DMS 273 (cell line): Measurements from ENCODE around the gene NKX1-2.
"Not testable (repeated sequence)": the region's sequence is repeated elsewhere in the genome, so short reads cannot be mapped to it uniquely, and the experiment has no call there.

Experiments
- DNase-seq: peaks from one replicate; lab custom pipeline; 2025; ENCODE audit not compliant: unreplicated experiment; lab: John Stamatoyannopoulos, UW

NKX1-2 gene

DNA sequence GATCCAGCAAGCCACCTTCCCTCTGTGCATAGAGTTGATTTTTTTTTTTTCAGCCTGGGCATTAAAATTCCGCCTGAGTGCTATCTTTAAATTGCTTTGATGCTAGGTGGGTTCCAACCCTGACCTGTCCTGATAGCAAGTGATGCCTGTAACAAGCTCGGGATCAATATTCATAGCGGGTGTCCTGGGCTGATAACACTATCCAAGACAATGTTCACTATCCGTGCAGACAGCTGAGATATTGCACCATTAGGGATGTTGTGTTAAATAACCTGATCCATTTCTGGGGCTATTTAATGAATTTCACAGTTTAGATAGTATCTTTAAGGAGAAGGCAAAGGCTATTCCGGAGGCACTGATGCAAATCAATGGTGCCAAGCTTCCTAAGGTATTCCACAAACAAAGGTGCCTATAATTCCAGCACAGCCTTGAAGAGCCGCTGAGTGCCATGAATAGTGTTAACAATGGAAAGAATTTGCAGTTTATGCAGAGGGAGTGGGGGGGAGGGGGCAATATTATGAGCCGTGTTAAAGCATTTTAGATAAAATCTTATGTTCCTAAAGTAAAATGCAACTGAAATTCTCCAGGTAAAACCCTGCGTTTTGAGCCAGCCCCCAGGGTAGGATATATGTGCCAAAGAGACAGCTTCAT is 4.2 kb upstream of the NKX1-2 start:
- no peak for DNase-seq

GRCh38 chr10:124451276-124451675 is 1.4 kb upstream of the NKX1-2 start:
- DNase-seq: no peak

GRCh38 chr10:124450783-124451057 is 885 bp upstream of the NKX1-2 start:
- DNase-seq: no peak

DNA sequence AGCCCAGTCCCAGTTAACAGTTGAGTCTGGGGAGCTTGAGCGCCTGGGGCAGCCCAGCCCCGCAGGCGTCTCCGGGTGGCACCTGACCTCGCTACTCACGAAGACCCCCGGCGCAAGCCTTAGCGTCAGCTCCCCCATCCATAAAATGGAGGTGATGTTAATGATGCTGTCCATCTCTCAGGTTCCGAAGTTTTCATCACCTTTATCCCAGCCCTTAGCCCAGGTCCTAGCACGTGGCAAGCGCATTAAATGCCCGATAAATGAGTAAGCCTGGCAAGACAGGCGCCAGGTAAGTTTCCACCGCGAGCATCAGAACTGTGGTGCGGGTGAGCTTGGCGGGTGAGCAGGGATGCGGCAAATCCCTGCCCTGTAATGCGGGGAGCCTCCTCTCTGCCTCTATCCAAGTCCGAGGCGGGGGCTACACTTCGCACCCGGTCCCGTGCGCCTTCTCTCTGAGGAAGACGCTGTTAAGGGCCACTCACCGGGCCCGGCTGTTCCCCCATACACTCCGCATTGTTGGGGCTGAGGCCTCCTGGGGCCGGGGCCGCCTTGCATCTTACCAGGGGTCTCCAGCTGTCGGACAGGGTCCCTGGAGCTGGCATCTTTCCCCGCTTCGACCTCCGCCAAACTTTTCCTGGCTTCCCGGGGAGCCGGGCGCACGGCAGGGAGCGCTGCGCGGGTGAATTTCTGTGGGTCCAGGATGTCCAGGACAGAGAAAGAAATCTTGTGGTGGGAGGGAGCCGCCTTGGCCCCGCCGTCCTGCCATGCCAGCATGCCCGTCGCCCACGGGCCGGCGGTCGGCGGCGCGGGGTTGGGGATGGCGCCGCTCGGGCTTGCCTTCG is 444 bp downstream of the NKX1-2 start:
- DNase-seq: peak; percentile 24

DNA sequence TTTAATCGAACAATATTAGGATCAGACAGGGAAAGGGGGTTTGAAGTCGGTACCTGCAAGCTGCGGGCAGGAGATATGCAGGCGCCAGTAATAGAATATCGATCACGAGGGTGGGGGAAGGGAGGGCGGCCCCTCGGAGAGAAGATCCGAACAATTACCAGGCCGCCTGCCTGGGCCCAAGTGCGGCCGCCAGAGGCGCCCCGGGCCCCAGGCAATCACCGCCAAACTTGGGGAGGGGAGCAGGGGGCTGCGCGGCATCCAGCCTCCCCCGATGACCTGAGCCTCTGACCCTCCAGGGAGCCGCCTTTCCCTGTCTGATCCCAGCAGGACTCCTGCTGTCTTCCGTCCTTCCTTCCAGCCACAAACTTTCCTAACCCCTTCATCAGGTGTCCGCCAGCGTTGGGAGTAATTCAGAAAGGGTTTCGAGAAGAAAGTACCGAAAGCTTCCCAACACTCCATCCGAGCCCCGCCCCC is 1.1 kb downstream of the NKX1-2 start:
- DNase-seq: peak; percentile 26

- peak; percentile 36 for DNase-seq
Measured at GRCh38 chr10:124447751-124448466, 1.9 kb downstream of the NKX1-2 start.

GRCh38 chr10:124446830-124447750 is 2.7 kb downstream of the NKX1-2 start:
- DNase-seq: no peak

- not testable (repeated sequence) for DNase-seq
Measured at GRCh38 chr10:124441694-124442093, 8.1 kb downstream of the NKX1-2 start.

GRCh38 chr10:124436191-124436638 is 13.6 kb downstream of the NKX1-2 start:
- no peak for DNase-seq

- not testable (repeated sequence) for DNase-seq
Measured at GRCh38 chr10:124435683-124436082, 14.2 kb downstream of the NKX1-2 start.

DNA sequence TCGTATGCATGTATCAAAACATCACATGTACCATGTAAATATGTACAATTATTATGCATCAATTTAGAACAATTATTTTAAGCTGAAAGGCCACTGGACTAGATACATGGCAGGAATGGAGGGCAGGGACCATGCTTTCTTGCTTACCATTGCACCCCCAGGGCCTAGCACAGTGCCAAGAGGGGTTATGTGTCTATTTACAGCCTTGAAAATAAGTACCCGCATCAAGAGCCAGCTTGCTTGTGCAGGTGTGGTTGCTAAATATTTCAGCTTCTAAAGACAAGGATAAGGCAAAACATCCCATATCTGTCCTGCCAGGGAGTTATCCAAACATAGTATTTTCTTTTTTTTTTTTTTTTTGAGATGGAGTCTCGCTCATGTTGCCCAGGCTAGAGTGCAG is 16.4 kb downstream of the NKX1-2 start:
- no peak for DNase-seq

GRCh38 chr10:124430077-124430476 is 19.8 kb downstream of the NKX1-2 start:
- DNase-seq: no peak

- DNase-seq: no peak
Measured at GRCh38 chr10:124429576-124429975, 20.3 kb downstream of the NKX1-2 start.

GRCh38 chr10:124428207-124428777 is 21.5 kb downstream of the NKX1-2 start:
- no peak for DNase-seq

DNA sequence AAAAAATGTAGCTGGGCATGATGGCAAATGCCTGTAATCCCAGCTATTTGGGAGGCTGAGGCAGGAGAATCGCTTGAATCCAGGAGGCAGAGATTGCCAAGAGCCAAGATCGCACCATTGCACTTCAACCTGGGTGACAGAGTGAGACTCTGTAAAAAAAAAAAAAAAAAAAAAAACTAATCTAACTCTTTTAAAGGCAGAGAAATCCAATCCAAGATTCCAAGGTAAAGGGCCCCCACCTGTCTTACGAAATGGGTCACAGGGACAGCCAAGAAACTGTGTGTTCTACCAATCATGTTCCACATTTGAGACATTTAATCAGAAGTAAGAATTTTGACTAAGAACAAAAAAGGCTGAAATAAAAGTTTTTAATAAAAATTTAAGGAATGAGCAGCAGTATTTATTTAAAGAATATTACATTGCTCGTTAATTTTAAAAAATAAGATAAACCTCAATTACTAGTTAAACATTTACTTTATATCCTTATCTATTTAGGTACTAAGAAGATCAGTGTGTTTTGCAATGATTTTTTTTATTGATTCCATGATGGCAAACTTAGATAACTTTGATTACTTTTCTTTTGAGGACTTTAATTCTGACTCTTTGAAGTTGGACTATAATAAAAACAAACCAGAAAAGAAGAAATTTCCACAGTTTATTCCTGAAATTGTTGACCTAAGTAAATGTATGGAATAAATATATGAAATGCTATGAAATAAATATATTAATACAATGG is 24.4 kb downstream of the NKX1-2 start:
- DNase-seq: no peak

- DNase-seq: no peak
Measured at GRCh38 chr10:124423813-124424212, 26.0 kb downstream of the NKX1-2 start.

DNA sequence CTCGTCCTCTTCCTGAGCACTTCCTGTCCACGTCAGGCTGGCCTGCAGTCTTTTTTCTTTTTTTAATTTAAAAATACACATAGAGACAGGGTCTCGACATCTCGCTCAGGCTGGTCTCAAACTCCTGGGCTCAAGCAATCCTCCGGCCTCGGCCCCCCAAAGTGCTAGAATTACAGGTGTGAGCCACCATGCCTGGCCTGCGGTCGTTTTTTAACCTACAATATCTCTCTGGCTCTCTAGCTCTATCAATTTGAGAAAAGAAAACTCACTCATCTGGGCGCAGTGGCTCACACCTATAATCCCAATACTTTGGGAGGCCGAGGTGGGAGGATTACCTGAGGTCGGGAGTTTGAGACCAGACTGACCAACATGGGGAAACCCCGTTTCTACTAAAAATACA is 27.1 kb downstream of the NKX1-2 start:
- DNase-seq: no peak

DNA sequence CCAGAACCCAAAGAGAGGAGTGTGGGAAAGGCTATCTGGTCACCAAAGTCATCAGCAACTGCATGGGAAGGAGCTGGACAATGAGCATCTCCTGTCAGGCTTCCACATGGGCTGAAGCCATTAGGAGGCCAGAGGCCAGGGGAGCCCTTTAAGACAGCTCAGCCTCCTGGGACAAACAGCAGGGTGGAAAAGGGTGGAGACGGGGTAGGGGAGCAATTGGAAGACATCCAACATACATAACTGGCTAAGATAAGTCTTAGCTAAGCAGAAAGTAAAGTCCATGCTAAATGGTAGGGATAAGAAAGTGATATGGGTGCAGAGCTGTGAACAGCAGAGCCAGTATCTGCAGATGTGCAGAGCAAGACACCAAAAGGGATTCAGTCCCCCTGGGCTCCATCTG is 29.6 kb downstream of the NKX1-2 start:
- DNase-seq: no peak

DNA sequence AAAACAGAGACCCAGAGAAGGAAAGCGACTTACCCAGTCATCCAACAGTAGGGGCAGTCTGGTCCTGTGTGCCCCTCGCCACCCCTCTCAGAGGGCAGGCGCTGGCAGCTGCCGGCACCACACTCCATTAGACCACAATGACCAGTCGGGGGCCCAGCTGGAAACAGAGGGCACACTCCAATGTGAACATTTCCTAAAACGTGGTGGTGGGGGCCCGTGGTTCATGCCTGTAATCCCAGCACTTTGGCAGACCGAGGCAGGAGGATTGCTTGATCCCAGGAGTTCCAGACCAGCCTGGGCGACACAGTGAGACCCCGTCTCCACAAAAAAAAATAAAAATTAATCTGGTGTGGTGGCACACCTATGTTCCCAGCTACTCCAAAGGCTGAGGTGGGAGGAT is 30.2 kb downstream of the NKX1-2 start:
- DNase-seq: no peak
